PC-9 (cell line): ENCODE measurements around the gene CD226.

ENCODE experiments used
- EZH2 ChIP-seq: fragments of 200-600 bp; sonication (generic); IDR thresholded peaks from 2 replicates; pipeline ENCODE4 v1.8.0; 2017; ENCODE audit warnings: antibody characterized with exemption, low read depth
- TF ChIP-seq, protein P1 (sequence below): fragments of 200-600 bp; sonication (generic); conservative IDR thresholded peaks from 2 replicates; pipeline ENCODE4 v1.6.1; 2017; ENCODE audit warnings: mixed run types, antibody characterized with exemption, mild to moderate bottlenecking, moderate library complexity

DNA sequence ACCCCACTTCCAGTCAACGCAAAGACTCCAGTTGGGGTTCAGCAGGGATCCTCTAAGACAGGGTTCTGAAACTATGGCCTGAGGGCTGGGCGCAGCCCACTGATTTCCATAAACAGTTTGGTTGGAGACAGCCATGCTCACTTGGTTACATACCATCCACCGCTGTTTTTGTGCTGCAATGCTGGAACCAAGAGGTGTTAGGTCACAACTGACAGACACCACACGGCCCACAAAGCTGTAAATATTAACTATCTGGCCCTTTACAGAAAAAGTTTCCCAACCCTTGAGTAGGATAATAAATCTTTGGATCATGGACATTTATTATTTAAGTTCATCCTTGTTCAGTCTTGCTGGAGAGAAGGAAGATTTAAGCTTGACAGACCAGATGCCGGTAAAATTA, 8.4 kb upstream of the CD226 start:
- no peak for TF ChIP-seq EZH2
- TF ChIP-seq, protein P1, sequence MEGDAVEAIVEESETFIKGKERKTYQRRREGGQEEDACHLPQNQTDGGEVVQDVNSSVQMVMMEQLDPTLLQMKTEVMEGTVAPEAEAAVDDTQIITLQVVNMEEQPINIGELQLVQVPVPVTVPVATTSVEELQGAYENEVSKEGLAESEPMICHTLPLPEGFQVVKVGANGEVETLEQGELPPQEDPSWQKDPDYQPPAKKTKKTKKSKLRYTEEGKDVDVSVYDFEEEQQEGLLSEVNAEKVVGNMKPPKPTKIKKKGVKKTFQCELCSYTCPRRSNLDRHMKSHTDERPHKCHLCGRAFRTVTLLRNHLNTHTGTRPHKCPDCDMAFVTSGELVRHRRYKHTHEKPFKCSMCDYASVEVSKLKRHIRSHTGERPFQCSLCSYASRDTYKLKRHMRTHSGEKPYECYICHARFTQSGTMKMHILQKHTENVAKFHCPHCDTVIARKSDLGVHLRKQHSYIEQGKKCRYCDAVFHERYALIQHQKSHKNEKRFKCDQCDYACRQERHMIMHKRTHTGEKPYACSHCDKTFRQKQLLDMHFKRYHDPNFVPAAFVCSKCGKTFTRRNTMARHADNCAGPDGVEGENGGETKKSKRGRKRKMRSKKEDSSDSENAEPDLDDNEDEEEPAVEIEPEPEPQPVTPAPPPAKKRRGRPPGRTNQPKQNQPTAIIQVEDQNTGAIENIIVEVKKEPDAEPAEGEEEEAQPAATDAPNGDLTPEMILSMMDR, result no peak
